ENCODE results near the gene SKIDA1.
"Not testable (repeated sequence)": the region's sequence is repeated elsewhere in the genome, so short reads cannot be mapped to it uniquely, and the experiment has no call there.

The SKIDA1 gene
- total RNA-seq: 0 to 1.1 (median 0.39) reads per million in 9 experiments

DNA sequence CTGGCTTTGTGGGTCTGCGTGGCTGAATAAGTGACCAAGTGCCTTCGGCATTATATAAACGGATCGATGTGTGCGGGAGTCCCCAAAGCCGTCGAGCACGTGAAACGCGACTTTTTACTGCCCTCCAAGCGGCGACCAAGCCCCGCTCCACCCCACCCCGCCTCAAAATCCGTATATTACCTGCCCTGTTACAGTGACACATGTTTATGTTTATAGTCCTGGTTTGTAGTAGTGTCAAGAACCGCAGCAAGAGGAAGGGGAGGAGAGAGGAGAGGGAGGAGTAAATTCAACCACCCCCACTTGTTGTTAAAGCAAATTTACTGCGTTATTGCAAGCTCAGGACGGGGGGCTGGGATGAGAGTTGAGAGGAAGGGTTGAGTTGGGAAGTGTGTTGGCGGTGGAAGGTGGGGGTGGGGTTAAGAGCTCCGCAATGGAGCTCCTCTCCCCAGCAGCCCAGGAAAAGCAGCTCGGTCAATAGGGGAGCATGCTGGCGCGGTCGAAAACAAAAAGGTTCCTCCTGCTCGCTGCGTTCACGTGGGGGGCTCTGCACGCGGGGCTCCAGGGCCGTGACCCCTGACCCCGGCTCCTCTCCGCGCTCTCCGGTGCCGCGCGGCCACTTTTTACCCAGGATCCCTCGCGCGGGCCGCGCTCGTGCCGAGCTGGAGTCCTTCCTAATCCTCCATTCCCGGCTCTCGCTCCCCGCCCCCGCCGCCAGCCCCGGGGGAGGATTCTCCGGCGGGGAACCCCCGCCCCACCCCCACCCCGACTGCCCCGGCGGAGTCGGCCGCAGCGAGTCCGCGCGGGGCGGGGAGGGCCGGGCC, at the start of gene SKIDA1:
TSS of gene SKIDA1 (minus strand) at position 316 of the 821 bp plus-strand sequence. CDS start 7,860 bp downstream, outside the sequence.
- H3K36me3 Mint-ChIP-seq (ENCODE audit: insufficient read depth): peaks cover 14% of the 10 kb centered on the region
- peak within 1 kb of the TSS; percentile 78 to 83 for H3K4me3 Mint-ChIP-seq
- ATAC-seq (replicated peaks) (peak; percentile 75), DNase-seq (peak; percentile 31 to 43 (median 38))
- H3K27ac Mint-ChIP-seq: peak within 1 kb of the TSS; percentile 75 to 89
- H3K27me3 Mint-ChIP-seq: peaks cover 12 to 16% of the 10 kb centered on the region in 2 donors
- no peaks in the 10 kb centered on the region for H3K9me3 Mint-ChIP-seq
- H3K4me1 Mint-ChIP-seq (ENCODE audit: low read depth in 2 of 2): peaks cover 15 to 27% of the 10 kb centered on the region in 2 donors

DNA sequence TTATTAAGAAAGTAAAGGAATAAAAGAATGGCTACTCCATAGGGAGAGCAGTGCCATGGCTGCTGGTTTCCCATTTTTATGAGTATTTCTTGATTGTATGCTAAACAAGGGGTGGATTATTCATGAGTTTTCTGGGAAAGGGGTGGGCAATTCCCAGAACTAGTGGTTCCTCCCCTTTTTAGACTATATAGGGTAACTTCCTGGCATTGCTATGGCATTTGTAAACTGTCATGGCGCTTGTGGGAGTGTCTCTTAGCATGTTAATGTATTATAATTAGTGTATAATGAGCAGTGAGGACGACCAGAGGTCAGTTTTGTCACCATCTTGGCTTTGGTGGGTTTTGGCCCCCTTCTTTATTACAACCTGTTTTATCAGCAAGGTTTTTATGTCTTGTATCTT, 49.0 kb upstream of the SKIDA1 start:
- not testable (repeated sequence) for H3K9me3 Mint-ChIP-seq; H3K4me3 Mint-ChIP-seq; ATAC-seq (replicated peaks); H3K27me3 Mint-ChIP-seq; H3K27ac Mint-ChIP-seq; DNase-seq
- H3K4me1 Mint-ChIP-seq (ENCODE audit: low read depth in 2 of 2): peaks cover 35 to 66% of the 10 kb centered on the region in 2 donors
- H3K36me3 Mint-ChIP-seq (ENCODE audit: insufficient read depth): peaks cover 25% of the 10 kb centered on the region

DNA sequence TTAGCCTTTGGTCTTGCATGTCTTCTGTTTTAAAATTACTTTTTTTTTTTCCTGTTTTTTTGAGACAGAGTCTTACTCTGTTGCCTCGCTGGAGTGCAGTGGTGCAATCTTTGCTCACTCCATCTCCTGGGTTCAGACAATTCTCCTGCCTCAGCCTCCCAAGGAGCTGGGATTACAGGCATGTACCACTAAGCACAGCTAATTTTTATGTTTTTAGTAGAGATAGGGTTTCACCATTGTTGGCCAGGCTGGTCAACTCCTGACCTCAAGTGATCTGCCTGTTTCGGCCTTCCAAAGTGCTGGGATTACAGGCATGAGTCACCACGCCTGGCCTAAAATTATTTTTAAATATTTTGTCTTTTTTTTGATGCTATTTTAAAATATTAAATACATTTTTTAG, 47.1 kb upstream of the SKIDA1 start:
- no peak overlapping the region for H3K4me3 Mint-ChIP-seq
- DNase-seq (no peak), ATAC-seq (replicated peaks) (no peak)
- peak overlapping the region; percentile 24 to 65 for H3K27ac Mint-ChIP-seq
- peaks cover 30 to 73% of the 10 kb centered on the region in 2 donors for H3K4me1 Mint-ChIP-seq (ENCODE audit: low read depth in 2 of 2)
- no peaks in the 10 kb centered on the region for H3K27me3 Mint-ChIP-seq
- H3K9me3 Mint-ChIP-seq: no peaks in the 10 kb centered on the region
- peaks cover 36% of the 10 kb centered on the region for H3K36me3 Mint-ChIP-seq (ENCODE audit: insufficient read depth)

DNA sequence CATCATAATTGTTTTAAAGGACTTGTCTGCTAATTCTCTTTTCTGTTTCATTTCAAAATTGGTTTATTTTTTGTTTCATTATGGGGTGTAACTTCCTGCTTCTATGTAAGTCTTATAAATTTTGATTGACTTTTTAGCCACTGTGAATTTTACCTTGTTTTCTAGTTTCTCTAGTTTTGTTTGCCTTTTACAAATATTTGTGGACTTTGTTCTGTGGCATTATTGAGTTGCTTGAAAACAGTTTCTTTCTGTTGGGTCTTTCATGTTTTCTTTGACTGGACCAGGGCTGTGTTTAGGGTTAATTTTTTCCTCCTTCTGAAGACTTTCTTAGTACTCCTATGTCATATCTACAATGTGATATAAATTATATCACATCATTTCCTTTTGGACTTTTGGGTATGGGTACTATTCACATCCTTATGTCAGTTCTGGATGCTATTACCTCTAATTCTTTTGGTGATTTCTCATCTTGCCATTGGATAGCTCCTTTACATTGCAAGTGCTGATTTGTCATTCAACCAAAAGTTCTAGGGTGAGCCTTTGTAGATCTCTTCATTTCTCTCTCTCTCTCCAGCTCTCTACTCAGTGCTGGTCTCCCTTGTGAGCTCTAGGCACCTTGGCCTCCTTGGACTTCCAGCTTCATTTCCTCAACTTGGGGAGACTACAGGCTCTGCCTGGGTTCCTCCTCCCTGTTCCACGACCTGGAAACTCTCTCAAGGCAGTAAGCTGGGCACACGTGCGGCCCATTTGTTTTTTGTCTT, 45.5 kb upstream of the SKIDA1 start:
- H3K4me3 Mint-ChIP-seq: peak overlapping the region; percentile 5 to 6

DNA sequence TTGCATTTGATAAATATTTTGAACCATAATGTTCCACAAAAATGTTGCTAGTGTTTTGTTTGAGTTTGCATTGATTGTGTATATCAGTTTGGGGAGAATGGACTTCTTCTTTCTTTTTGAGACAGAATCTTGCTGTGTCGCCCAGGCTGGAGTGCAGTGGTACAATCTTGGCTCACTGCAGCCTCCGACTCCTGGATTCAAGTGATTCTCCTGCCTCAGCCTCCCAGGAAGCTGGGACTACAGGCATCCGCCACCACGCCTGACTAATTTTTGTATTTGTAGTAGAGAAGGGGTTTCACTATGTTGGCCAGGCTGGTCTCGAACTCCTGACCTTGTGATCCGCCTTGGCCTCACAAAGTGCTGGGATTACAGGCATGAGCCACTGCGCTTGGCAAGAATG, 33.5 kb upstream of the SKIDA1 start:
- H3K27ac Mint-ChIP-seq; H3K27me3 Mint-ChIP-seq; H3K9me3 Mint-ChIP-seq; H3K4me3 Mint-ChIP-seq; ATAC-seq (replicated peaks); DNase-seq: not testable (repeated sequence)
- H3K4me1 Mint-ChIP-seq (ENCODE audit: low read depth in 2 of 2): peaks cover 6 to 25% of the 10 kb centered on the region in 2 donors
- H3K36me3 Mint-ChIP-seq (ENCODE audit: insufficient read depth): peaks cover 70% of the 10 kb centered on the region

More for the DNA sequence above, 45.5 kb upstream of the SKIDA1 start:
- Mint-ChIP-seq H3K4me1 (ENCODE audit: low read depth in 2 of 2) (peaks cover 31 to 83% of the 10 kb centered on the region in 2 donors), H3K9me3 (no peaks in the 10 kb centered on the region), H3K27me3 (no peaks in the 10 kb centered on the region), H3K27ac (peak overlapping the region; percentile 53 to 65), H3K36me3 (ENCODE audit: insufficient read depth) (peaks cover 38% of the 10 kb centered on the region)
- ATAC-seq (replicated peaks) (no peak), DNase-seq (no peak)

DNA sequence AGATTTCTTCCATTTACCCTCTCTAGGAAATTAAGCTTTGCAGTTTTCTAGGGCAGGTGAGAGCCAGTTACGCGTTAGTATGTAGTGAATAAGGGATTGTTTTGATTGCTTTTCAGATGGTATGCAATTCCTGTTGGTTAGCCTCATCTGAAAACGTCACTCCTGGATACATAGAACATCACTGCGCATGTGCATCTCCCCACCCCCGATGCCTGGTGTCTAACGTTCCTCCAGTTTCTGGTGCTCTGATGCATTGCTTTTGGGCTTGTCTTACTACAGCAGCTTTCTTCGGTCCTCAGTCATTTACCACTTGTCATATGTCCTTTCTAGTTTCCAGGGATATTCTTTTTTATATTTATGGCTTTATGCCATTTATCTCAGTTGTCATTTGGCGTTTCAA, 31.0 kb upstream of the SKIDA1 start:
- Mint-ChIP-seq H3K27me3 (no peaks in the 10 kb centered on the region), H3K9me3 (no peaks in the 10 kb centered on the region), H3K36me3 (ENCODE audit: insufficient read depth) (peaks cover 89% of the 10 kb centered on the region), H3K27ac (no peak overlapping the region), H3K4me3 (no peak overlapping the region), H3K4me1 (ENCODE audit: low read depth in 2 of 2) (peaks cover 7 to 32% of the 10 kb centered on the region in 2 donors)
- ATAC-seq (replicated peaks) (no peak), DNase-seq (no peak)

GRCh38 chr10:21552638-21553037, 27.2 kb upstream of the SKIDA1 start:
- no peak overlapping the region for H3K4me3 Mint-ChIP-seq
- H3K27me3 Mint-ChIP-seq: no peaks in the 10 kb centered on the region
- no peaks in the 10 kb centered on the region for H3K9me3 Mint-ChIP-seq
- peaks cover 4 to 29% of the 10 kb centered on the region in 2 donors for H3K4me1 Mint-ChIP-seq (ENCODE audit: low read depth in 2 of 2)
- no peak for DNase-seq
- peaks cover 88% of the 10 kb centered on the region for H3K36me3 Mint-ChIP-seq (ENCODE audit: insufficient read depth)
- no peak for ATAC-seq (replicated peaks)
- peak overlapping the region in 1 of 2 donors; percentile 77 for H3K27ac Mint-ChIP-seq

DNA sequence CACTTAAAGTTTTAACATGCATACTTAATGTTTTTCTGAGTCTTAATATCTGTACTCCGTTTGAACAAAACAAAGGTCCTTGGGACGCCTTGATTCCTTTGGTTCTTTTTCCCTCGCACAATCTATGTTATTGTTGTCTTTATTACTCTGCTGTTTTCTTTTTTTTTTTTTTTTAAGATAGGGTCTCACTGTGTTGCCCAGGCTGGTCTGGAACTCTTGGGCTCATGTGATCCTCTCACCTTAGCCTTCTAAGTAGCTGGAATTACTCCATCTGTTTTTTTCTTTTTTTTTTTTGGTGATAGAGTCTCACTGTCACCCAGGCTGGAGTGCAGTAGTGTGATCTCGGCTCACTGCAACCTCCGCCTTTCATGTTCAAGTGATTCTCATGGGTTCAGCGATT, 21.8 kb upstream of the SKIDA1 start:
- H3K36me3 Mint-ChIP-seq (ENCODE audit: insufficient read depth): peaks cover 92% of the 10 kb centered on the region
- H3K9me3 Mint-ChIP-seq: no peaks in the 10 kb centered on the region
- H3K27me3 Mint-ChIP-seq: no peaks in the 10 kb centered on the region
- ATAC-seq (replicated peaks) (no peak), DNase-seq (no peak)
- peak overlapping the region; percentile 12 to 19 for H3K27ac Mint-ChIP-seq
- peaks cover 0 to 36% of the 10 kb centered on the region in 2 donors for H3K4me1 Mint-ChIP-seq (ENCODE audit: low read depth in 2 of 2)
- no peak overlapping the region for H3K4me3 Mint-ChIP-seq

GRCh38 chr10:21540701-21541100, 15.2 kb upstream of the SKIDA1 start:
- Mint-ChIP-seq H3K4me1 (ENCODE audit: low read depth in 2 of 2) (peaks cover 11 to 12% of the 10 kb centered on the region in 2 donors), H3K27ac (peak overlapping the region in 1 of 2 donors; percentile 15), H3K36me3 (ENCODE audit: insufficient read depth) (peaks cover 85% of the 10 kb centered on the region)
- H3K4me3 Mint-ChIP-seq; DNase-seq; H3K9me3 Mint-ChIP-seq; H3K27me3 Mint-ChIP-seq; ATAC-seq (replicated peaks): not testable (repeated sequence)

GRCh38 chr10:21536874-21537273, 11.4 kb upstream of the SKIDA1 start:
- H3K36me3 Mint-ChIP-seq (ENCODE audit: insufficient read depth): peaks cover 60% of the 10 kb centered on the region
- peak overlapping the region in 1 of 2 donors; percentile 37 for H3K4me3 Mint-ChIP-seq
- no peaks in the 10 kb centered on the region for H3K27me3 Mint-ChIP-seq
- H3K4me1 Mint-ChIP-seq (ENCODE audit: low read depth in 2 of 2): peaks cover 20 to 24% of the 10 kb centered on the region in 2 donors
- no peak for DNase-seq
- no peak for ATAC-seq (replicated peaks)
- H3K9me3 Mint-ChIP-seq: no peaks in the 10 kb centered on the region
- H3K27ac Mint-ChIP-seq: no peak overlapping the region

DNA sequence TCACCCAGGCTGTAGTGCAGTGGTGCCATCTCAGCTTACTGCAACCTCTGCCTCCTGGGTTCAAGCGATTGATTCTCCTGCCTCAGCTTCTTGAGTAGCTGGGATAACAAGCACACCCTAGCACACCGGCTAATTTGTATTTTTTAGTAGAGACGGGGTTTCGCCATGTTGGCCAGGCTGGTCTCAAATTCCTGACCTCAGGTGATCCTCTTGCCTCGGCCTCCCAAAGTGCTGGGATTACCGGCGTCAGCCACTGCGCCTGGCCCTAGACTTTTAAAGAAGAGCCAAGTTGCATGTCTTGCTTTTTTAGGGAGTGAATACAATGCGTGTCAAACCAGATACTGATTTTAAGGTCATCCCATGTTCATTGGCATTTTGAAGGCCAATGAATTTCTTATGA, 10.5 kb upstream of the SKIDA1 start:
- Mint-ChIP-seq H3K4me1 (ENCODE audit: low read depth in 2 of 2) (peaks cover 20 to 21% of the 10 kb centered on the region in 2 donors), H3K36me3 (ENCODE audit: insufficient read depth) (peaks cover 51% of the 10 kb centered on the region), H3K27ac (peak overlapping the region in 1 of 2 donors; percentile 46), H3K4me3 (peak overlapping the region; percentile 86 to 87)
- H3K27me3 Mint-ChIP-seq; ATAC-seq (replicated peaks); DNase-seq; H3K9me3 Mint-ChIP-seq: not testable (repeated sequence)

DNA sequence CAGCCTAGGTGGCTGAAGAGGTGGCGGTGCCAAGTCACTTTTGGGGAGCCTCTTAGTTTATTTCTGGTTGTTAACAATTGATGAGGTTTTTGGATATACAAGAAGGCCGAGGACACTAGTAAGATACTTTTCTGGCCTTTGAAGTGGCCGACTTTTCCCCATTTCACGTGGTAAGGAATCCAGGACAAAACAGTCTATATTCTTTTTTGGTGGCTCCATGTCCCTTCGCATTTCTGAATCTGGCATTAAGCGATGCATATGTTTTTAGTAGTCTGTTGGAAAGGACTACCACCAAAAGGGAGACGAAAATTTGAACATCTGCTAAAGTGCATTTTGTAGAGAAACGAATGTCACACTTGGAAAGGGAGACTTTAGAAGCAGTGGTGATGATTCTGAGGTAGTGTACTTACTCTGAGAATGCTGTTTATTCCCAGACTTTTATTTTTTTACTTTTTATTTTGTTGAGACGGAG, 10.0 kb upstream of the SKIDA1 start:
- Mint-ChIP-seq H3K27me3 (no peaks in the 10 kb centered on the region), H3K4me1 (ENCODE audit: low read depth in 2 of 2) (peaks cover 20 to 21% of the 10 kb centered on the region in 2 donors), H3K36me3 (ENCODE audit: insufficient read depth) (peaks cover 47% of the 10 kb centered on the region), H3K27ac (peak overlapping the region; percentile 46 to 78), H3K9me3 (no peaks in the 10 kb centered on the region), H3K4me3 (peak overlapping the region; percentile 86 to 87)
- ATAC-seq (replicated peaks) (no peak), DNase-seq (no peak)

Measured in effector memory CD8-positive, alpha-beta T cell (primary cell).